Measurements from ENCODE around the gene SLC17A5.
"Not testable (repeated sequence)": the region's sequence is repeated elsewhere in the genome, so short reads cannot be mapped to it uniquely, and the experiment has no call there.

The SLC17A5 gene

GRCh38 chr6:73613806-73614536 lies 39.8 kb downstream of the SLC17A5 start:
- DNase-seq (ENCODE audit: low read depth), result no peak

GRCh38 chr6:73612611-73613010 lies 41.2 kb downstream of the SLC17A5 start:
- DNase-seq (ENCODE audit: low read depth), result no peak

- peak; percentile 53 for DNase-seq (ENCODE audit: low read depth)
These were observed 43.1 kb downstream of the SLC17A5 start for GRCh38 chr6:73610444-73611275.

DNA sequence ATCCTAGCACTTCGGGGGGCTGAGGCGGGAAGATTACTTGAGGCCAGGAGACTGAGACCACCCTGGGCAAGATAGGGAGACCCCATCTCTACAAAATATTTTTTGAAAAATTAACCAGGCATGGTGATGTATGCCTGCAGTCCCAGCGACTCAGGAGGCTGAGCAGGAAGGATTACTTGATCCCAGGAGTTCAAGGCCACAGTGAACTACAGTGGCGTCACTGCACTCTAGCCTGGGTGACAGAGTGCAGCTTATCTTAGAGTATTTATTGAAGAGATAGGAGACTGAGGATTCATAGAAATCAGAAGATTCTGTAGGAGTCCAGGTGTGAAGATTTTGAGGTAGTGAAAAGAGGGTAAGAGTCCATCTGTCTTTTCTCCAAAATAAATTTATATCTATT lies 45.0 kb downstream of the SLC17A5 start:
- no peak for DNase-seq (ENCODE audit: low read depth)

DNA sequence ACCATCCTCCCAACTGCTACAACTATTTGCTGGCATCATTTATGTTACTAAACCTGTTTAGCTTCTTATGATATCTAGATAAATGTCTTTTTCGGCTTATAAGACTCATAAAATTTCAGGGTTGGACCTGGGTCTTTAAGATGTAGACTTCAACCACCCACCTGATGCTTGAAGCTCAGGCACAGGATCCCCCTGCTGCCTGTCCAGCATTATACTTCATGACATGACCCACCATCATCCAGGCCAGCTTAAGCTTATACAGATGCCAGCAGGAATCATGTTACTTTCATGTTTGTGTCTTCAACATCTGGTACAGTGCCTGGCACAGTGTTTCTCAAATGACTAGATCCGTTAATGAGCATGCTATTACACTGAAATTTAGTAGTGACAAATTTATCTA lies 47.4 kb downstream of the SLC17A5 start:
- no peak for DNase-seq (ENCODE audit: low read depth)

- DNase-seq (ENCODE audit: low read depth), result no peak
These were observed 49.3 kb downstream of the SLC17A5 start for GRCh38 chr6:73604461-73604860.

GRCh38 chr6:73604020-73604419 lies 49.8 kb downstream of the SLC17A5 start:
- DNase-seq (ENCODE audit: low read depth), result no peak

DNA sequence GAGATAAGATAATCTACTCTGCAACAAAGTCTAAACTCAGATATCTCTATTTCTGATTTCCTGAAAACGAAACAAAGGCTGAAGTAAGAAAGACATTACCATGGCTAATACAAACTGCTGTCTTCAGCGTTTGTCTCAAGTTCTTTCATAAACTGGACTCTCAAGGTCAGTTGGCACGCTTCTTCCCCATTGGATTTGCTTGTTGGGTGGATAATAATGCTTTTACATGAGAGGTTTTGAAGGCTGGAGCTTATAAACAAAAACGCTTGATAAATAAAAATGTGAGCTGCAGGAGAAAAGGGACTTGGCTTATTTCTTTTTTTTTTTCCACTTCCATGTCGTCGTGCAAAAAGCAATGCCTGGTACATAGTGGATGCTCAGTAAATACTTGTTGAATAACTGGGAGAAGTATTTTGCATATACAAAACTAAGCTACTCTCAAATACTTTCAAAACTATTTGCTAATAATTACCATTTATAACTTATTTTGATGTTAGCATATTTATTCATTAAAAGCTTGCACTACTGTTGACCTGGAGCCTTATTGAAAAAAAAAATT lies 67.3 kb downstream of the SLC17A5 start:
- DNase-seq (ENCODE audit: low read depth), result peak; percentile 71

- DNase-seq (ENCODE audit: low read depth), result peak; percentile 90
These were observed 68.0 kb downstream of the SLC17A5 start for GRCh38 chr6:73585566-73586415.

- no peak for DNase-seq (ENCODE audit: low read depth)
These were observed 72.5 kb downstream of the SLC17A5 start for GRCh38 chr6:73581293-73581692.

- peak; percentile 97 for DNase-seq (ENCODE audit: low read depth)
These were observed 73.3 kb downstream of the SLC17A5 start for GRCh38 chr6:73580247-73581149.

DNA sequence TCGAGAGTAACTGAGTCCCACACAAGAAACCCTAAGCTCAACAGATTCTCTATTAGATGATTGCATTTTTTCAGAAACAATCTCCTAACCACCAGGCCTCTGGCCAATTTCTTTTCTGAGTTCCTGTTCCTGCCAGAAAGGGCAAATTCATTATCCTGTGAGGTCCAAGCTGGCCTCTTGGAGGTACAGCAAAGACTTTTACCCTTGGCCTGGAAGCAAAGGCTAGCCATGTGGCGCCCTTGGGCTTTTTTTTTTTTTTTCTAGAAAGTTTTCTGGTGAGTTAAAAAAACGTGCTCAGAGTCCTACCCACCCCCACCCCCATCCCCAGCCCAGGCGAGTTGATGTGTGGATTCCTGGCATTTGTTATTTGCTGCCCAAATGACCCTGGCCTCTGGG lies 73.9 kb downstream of the SLC17A5 start:
- peak; percentile 96 for DNase-seq (ENCODE audit: low read depth)

- DNase-seq (ENCODE audit: low read depth), result no peak
These were observed 74.4 kb downstream of the SLC17A5 start for GRCh38 chr6:73579389-73579788.

GRCh38 chr6:73577676-73578075 lies 76.1 kb downstream of the SLC17A5 start:
- DNase-seq (ENCODE audit: low read depth), result peak; percentile 48

GRCh38 chr6:73572531-73572930 lies 81.3 kb downstream of the SLC17A5 start:
- not testable (repeated sequence) for DNase-seq (ENCODE audit: low read depth)

DNA sequence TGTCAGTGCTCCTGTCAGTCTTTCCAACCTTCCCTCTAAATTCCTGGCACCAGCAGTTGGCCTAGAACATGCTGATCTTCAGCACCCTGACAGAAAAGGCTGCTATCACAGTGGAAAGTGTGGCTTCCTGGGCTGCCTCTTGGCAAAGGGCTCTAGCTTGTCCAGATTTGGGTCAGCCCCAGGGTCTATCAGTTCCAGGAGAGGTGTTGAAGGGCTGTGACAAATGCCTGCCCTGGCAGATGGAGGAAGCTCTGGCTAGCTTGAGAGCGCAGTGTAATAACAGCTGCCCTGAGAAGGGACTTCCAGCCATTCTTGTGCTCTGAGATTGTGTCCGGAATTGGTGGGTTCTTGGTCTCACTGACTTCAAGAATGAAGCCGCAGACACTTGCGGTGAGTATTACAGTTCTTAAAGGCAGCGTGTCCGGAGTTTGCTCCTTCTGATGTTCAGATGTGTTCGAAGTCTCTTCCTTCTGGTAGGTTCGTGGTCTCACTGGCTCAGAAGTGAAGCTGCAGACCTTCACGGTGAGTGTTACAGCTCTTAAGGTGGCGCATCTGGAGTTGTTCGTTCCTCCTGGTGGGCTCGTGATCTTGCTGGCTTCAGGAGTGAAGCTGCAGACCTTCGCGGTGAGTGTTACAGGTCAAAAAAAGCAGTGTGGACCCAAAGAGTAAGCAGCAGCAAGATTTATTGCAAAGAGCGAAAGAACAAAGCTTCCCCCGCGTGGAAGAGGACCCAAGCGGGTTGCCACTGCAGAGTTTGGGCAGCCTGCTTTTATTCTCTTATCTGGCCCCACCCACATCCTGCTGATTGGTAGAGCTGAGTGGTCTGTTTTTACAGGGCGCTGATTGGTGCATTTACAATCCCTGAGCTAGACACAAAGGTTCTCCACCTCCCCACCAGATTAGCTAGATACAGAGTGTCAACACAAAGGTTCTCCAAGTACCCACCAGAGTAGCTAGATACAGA lies 82.3 kb downstream of the SLC17A5 start:
- DNase-seq (ENCODE audit: low read depth), result not testable (repeated sequence)

DNA sequence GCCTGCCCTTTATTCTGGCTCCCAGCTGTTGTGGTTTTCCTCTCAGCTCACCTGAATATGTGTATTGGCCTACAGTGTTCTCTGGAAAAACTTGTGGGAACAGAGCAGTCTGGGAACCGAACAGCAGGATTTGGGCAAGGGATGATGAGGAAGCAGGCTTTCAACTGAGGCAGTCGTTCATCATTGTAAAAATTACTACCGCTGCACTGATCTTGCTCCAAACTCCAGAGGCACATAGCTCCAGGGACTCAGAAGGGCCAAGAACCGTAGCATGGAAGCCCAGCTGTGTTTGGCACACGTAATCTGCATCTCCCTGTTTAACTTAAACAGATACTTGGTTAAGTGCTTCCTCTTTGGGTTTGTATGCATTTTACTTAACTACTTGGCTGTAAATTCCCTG lies 84.7 kb downstream of the SLC17A5 start:
- no peak for DNase-seq (ENCODE audit: low read depth)

GRCh38 chr6:73566954-73567591 lies 86.7 kb downstream of the SLC17A5 start:
- peak; percentile 75 for DNase-seq (ENCODE audit: low read depth)

GRCh38 chr6:73566486-73566871 lies 87.3 kb downstream of the SLC17A5 start:
- not testable (repeated sequence) for DNase-seq (ENCODE audit: low read depth)
